Measurements from ENCODE around the gene GTF2F2. TPM values are rescaled to one million over a fixed set of nuclear protein-coding genes. Genes with fewer than 3 reads are reported as not detected.

The GTF2F2 gene
- total and polyA plus RNA-seq, 9 of the 15 experiments (the other 6 are each of a cell fraction or from before 2014, with no cell fraction given): 19.7 to 44.8 (median 32.4) TPM

DNA sequence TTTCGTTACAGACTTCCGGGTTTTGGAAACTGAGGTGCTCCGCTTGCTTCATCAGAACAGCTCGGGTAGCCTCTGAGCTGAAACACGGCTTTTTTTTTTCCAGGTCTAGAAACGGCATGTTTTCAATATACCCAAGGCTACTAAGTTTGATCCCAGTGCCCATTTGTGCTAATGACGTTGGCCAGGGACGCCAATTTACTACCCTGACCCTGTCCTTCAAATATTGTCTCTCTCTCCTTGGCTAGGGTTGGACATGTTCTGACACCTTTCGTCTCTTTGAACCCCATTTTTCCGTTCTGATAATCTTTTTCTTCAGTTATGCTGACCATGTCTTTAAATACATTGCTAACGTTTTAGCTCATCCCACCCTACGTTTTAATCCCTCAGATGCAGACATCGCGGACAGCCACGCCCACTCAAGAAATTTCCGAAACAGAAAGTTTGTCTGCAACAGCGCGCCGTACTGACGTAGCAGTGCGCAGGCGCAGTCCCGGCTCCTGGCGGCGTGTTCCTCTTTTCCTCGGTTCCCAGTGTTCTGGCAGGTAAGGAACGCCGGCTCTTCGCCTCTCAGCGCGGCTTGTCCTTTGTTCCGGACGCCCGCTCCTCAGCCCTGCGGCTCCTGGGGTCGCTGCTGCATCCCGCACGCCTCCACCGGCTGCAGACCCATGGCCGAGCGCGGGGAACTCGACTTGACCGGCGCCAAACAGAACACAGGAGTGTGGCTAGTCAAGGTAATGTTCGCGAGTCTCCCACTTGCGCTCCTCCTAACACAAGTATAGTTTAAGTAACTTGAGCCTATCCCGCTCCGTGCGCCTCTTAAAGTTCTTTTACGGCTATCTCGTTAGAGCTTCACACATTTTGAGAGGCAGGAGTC lies at the start of gene GTF2F2 (continued):
- TF ChIP-seq SRSF1 (IDR thresholded peaks at IDR 0.05; ENCODE audit: low read depth, low read length) (no peak), BRD4 (IDR thresholded peaks at IDR 0.05) (no peak), KLF16 (IDR thresholded peaks at IDR 0.05) (peak; percentile 50; the same call in 1 of the 2 replicates), ADNP (tag; IDR thresholded peaks at IDR 0.05) (no peak), ARNT (IDR thresholded peaks at IDR 0.05) (no peak), XRCC5 (IDR thresholded peaks at IDR 0.05; ENCODE audit: low read depth, low read length) (no peak), CEBPB (tag; IDR thresholded peaks at IDR 0.05) (no peak)
- TF ChIP-seq, protein P1, sequence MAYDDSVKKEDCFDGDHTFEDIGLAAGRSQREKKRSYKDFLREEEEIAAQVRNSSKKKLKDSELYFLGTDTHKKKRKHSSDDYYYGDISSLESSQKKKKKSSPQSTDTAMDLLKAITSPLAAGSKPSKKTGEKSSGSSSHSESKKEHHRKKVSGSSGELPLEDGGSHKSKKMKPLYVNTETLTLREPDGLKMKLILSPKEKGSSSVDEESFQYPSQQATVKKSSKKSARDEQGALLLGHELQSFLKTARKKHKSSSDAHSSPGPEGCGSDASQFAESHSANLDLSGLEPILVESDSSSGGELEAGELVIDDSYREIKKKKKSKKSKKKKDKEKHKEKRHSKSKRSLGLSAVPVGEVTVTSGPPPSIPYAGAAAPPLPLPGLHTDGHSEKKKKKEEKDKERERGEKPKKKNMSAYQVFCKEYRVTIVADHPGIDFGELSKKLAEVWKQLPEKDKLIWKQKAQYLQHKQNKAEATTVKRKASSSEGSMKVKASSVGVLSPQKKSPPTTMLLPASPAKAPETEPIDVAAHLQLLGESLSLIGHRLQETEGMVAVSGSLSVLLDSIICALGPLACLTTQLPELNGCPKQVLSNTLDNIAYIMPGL (CRISPR knock-in tag; IDR thresholded peaks at IDR 0.05): no peak
- TF ChIP-seq, protein P2, sequence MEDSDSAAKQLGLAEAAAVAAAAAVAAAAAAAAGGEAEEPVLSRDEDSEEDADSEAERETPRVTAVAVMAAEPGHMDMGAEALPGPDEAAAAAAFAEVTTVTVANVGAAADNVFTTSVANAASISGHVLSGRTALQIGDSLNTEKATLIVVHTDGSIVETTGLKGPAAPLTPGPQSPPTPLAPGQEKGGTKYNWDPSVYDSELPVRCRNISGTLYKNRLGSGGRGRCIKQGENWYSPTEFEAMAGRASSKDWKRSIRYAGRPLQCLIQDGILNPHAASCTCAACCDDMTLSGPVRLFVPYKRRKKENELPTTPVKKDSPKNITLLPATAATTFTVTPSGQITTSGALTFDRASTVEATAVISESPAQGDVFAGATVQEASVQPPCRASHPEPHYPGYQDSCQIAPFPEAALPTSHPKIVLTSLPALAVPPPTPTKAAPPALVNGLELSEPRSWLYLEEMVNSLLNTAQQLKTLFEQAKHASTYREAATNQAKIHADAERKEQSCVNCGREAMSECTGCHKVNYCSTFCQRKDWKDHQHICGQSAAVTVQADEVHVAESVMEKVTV (CRISPR knock-in tag; IDR thresholded peaks at IDR 0.05): no peak
- TF ChIP-seq, protein P3, sequence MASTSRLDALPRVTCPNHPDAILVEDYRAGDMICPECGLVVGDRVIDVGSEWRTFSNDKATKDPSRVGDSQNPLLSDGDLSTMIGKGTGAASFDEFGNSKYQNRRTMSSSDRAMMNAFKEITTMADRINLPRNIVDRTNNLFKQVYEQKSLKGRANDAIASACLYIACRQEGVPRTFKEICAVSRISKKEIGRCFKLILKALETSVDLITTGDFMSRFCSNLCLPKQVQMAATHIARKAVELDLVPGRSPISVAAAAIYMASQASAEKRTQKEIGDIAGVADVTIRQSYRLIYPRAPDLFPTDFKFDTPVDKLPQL (IDR thresholded peaks at IDR 0.05; ENCODE audit: extremely low read depth, insufficient read length): no peak
- TF ChIP-seq, protein P4, sequence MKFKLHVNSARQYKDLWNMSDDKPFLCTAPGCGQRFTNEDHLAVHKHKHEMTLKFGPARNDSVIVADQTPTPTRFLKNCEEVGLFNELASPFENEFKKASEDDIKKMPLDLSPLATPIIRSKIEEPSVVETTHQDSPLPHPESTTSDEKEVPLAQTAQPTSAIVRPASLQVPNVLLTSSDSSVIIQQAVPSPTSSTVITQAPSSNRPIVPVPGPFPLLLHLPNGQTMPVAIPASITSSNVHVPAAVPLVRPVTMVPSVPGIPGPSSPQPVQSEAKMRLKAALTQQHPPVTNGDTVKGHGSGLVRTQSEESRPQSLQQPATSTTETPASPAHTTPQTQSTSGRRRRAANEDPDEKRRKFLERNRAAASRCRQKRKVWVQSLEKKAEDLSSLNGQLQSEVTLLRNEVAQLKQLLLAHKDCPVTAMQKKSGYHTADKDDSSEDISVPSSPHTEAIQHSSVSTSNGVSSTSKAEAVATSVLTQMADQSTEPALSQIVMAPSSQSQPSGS (CRISPR knock-in tag; IDR thresholded peaks at IDR 0.05): no peak
- TF ChIP-seq, protein P5, sequence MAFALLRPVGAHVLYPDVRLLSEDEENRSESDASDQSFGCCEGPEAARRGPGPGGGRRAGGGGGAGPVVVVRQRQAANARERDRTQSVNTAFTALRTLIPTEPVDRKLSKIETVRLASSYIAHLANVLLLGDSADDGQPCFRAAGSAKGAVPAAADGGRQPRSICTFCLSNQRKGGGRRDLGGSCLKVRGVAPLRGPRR (CRISPR knock-in tag; IDR thresholded peaks at IDR 0.05): no peak
- TF ChIP-seq, protein P6, sequence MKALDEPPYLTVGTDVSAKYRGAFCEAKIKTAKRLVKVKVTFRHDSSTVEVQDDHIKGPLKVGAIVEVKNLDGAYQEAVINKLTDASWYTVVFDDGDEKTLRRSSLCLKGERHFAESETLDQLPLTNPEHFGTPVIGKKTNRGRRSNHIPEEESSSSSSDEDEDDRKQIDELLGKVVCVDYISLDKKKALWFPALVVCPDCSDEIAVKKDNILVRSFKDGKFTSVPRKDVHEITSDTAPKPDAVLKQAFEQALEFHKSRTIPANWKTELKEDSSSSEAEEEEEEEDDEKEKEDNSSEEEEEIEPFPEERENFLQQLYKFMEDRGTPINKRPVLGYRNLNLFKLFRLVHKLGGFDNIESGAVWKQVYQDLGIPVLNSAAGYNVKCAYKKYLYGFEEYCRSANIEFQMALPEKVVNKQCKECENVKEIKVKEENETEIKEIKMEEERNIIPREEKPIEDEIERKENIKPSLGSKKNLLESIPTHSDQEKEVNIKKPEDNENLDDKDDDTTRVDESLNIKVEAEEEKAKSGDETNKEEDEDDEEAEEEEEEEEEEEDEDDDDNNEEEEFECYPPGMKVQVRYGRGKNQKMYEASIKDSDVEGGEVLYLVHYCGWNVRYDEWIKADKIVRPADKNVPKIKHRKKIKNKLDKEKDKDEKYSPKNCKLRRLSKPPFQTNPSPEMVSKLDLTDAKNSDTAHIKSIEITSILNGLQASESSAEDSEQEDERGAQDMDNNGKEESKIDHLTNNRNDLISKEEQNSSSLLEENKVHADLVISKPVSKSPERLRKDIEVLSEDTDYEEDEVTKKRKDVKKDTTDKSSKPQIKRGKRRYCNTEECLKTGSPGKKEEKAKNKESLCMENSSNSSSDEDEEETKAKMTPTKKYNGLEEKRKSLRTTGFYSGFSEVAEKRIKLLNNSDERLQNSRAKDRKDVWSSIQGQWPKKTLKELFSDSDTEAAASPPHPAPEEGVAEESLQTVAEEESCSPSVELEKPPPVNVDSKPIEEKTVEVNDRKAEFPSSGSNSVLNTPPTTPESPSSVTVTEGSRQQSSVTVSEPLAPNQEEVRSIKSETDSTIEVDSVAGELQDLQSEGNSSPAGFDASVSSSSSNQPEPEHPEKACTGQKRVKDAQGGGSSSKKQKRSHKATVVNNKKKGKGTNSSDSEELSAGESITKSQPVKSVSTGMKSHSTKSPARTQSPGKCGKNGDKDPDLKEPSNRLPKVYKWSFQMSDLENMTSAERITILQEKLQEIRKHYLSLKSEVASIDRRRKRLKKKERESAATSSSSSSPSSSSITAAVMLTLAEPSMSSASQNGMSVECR (CRISPR knock-in tag; IDR thresholded peaks at IDR 0.05): peak; percentile 82
- TF ChIP-seq, protein P7, sequence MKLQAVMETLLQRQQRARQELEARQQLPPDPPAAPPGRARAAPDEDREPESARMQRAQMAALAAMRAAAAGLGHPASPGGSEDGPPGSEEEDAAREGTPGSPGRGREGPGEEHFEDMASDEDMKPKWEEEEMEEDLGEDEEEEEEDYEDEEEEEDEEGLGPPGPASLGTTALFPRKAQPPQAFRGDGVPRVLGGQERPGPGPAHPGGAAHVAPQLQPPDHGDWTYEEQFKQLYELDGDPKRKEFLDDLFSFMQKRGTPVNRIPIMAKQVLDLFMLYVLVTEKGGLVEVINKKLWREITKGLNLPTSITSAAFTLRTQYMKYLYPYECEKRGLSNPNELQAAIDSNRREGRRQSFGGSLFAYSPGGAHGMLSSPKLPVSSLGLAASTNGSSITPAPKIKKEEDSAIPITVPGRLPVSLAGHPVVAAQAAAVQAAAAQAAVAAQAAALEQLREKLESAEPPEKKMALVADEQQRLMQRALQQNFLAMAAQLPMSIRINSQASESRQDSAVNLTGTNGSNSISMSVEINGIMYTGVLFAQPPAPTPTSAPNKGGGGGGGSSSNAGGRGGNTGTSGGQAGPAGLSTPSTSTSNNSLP (IDR thresholded peaks at IDR 0.05; ENCODE audit: borderline replicate concordance, low read depth, low read length): no peak
